HepG2 (cell line): ENCODE measurements around the gene GPA33. TPM values are rescaled to one million over a fixed set of nuclear protein-coding genes. Genes with fewer than 3 reads are reported as not detected.

Experiments
- ATAC-seq: fragments of 200-7000 bp; cut with Tn5 transposase; 3 replicates; pipeline ENCODE4 v1.9.1; 2020; ENCODE audit warnings: mild to moderate bottlenecking, moderate library complexity
- BruUV-seq: library from RNA; stranded (reverse); fragments of 400-500 nt; replicated peaks from 2 replicates; lab custom pipeline; 2021; lab: Mats Ljungman, UMichigan
- CTCF ChIA-PET: fragments of 300-600 bp; formaldehyde crosslinking; extraction: SDS; loops from one replicate; lab custom pipeline; 2021; ENCODE audit warnings: low total read pairs, inconsistent platforms, low intra/inter-chr PET ratio; lab: Yijun Ruan, JAX
- POLR2A ChIA-PET: fragments of 350-600 bp; sonication (Branson Sonifier 250); formaldehyde crosslinking; loops from one replicate; lab custom pipeline; 2020; ENCODE audit warnings: antibody characterized with exemption, inconsistent platforms; lab: Yijun Ruan, JAX
- DNase-seq: peaks from one replicate; pipeline ENCODE4 v3.0.0-alpha.2; 2015; ENCODE audit warnings: low spot score
- FAIRE-seq: peaks from 3 replicates; lab custom pipeline; 2011; peaks lifted over from hg19 to GRCh38; lab: Jason Lieb, UNC
- H2AFZ ChIP-seq: one replicate; pipeline ENCODE4 v1.6.1; 2011; ENCODE audit warnings: low read length, inconsistent platforms
- H3K27ac ChIP-seq: fragments of 300-600 bp; 3 replicates; pipeline ENCODE4 v1.8.0; 2011; ENCODE audit warnings: mixed run types, mild to moderate bottlenecking, mixed read lengths, low read length, inconsistent platforms; ENCODE audit not compliant: insufficient read depth; ENCODE audit errors: extremely low read length
- H3K27me3 ChIP-seq, 2 experiments: fragments of 200-600 bp in 1 of 2; 2 replicates in 1 of 2; 3 replicates in 1 of 2; pipeline versions ENCODE4 v1.6.0 to v1.8.0; 2011; ENCODE audit warnings: low read length in 2 of 2, mild to moderate bottlenecking in 2 of 2, moderate library complexity in 2 of 2, inconsistent platforms in 1 of 2; ENCODE audit not compliant: insufficient read depth in 2 of 2, control insufficient read depth in 1 of 2
- H3K36me3 ChIP-seq, 2 experiments: fragments of 200-600 bp in 1 of 2; replicated peaks in 1 of 2; 2 replicates in 1 of 2; 3 replicates in 1 of 2; pipeline versions ENCODE4 v1.5.1 to v1.8.0; 2011; ENCODE audit warnings: low read length in 2 of 2, inconsistent platforms in 1 of 2; ENCODE audit not compliant: insufficient read depth in 2 of 2, control insufficient read depth in 1 of 2
- H3K4me1 ChIP-seq: 2 replicates; pipeline ENCODE4 v1.5.1; 2012; ENCODE audit warnings: low read length, inconsistent platforms; ENCODE audit not compliant: insufficient read depth
- H3K4me2 ChIP-seq: 2 replicates; pipeline ENCODE4 v1.6.0; 2011; ENCODE audit warnings: low read depth, low read length, inconsistent platforms
- H3K4me3 ChIP-seq, 3 experiments: fragments of 200-600 bp in 1 of 3; sonication (generic), shearing (Covaris generic) in 1 of 3; replicated peaks in 1 of 3; 2 replicates each; pipeline ENCODE4 v1.5.1; 2011 to 2016; ENCODE audit warnings: low read length in 3 of 3, inconsistent platforms in 2 of 3, low read depth in 2 of 3, mild to moderate bottlenecking in 2 of 3, control low read depth in 1 of 3, mixed read lengths in 1 of 3; ENCODE audit not compliant: insufficient read depth in 1 of 3
- H3K79me2 ChIP-seq: one replicate; pipeline ENCODE4 v1.6.1; 2011; ENCODE audit warnings: low read length, inconsistent platforms; ENCODE audit not compliant: insufficient read depth
- H3K9ac ChIP-seq: 2 replicates; pipeline ENCODE4 v1.6.0; 2011; ENCODE audit warnings: mild to moderate bottlenecking, low read depth, low read length, inconsistent platforms; ENCODE audit not compliant: insufficient read depth
- H3K9me3 ChIP-seq: 2 replicates; pipeline ENCODE4 v1.5.1; 2012; ENCODE audit warnings: mild to moderate bottlenecking, low read length
- H4K20me1 ChIP-seq: 2 replicates; pipeline ENCODE4 v1.6.0; 2011; ENCODE audit warnings: inconsistent platforms, mild to moderate bottlenecking, low read length, moderate library complexity; ENCODE audit not compliant: insufficient read depth
- ADNP ChIP-seq: sonication (generic); formaldehyde crosslinking; IDR thresholded peaks from 2 replicates; pipeline ENCODE4 v1.4.0; 2020; ENCODE audit warnings: missing genetic modification reagents
- ARNT ChIP-seq: fragments of 450-650 bp; IDR thresholded peaks from 2 replicates; pipeline ENCODE4 v1.6.1; 2017
- JDP2 ChIP-seq: sonication (generic); formaldehyde crosslinking; IDR thresholded peaks from 2 replicates; pipeline ENCODE4 v1.8.1; 2022; ENCODE audit warnings: missing genetic modification reagents, borderline replicate concordance
- PHF5A ChIP-seq: IDR thresholded peaks from one replicate; pipeline ENCODE4 v1.6.1; 2018; ENCODE audit warnings: low read depth, missing genetic modification reagents; ENCODE audit not compliant: unreplicated experiment
- SMARCC2 ChIP-seq: fragments of 450-650 bp; IDR thresholded peaks from 2 replicates; pipeline ENCODE4 v1.6.1; 2017; ENCODE audit warnings: antibody characterized with exemption, mild to moderate bottlenecking
- WGBS: methylation state at CpG from one replicate; pipeline ENCODE4 v1.1.6; 2017; ENCODE audit warnings: low lambda C conversion rate; 5-methylcytosine and 5-hydroxymethylcytosine counted together
- in situ Hi-C: cut with HindIII; loops from 2 replicates; pipeline ENCODE4 v1.10.0; 2017; ENCODE audit warnings: low pct_unique_long_range_greater_than_20kb; ENCODE audit not compliant: extremely low pct_ligation_motif_present
- intact Hi-C: fragments of 100-400 bp; cut with micrococcal nuclease; formaldehyde crosslinking; loops from one replicate; pipeline ENCODE4 v1.10.0; 2022; ENCODE audit not compliant: unreplicated experiment
- polyA plus RNA-seq, 8 experiments: library from polyadenylated mRNA; depleted of rRNA in 3 of 8; stranded (reverse) in 7 of 8; unstranded in 1 of 8; fragments of >200 nt; fragmentation: Illumina TruSeq in 4 of 8; extraction: Trizol in 4 of 8; gene quantifications; 2 replicates each; pipeline versions ENCODE4 v1.2.1 to v1.2.3, GENCODE V29; 2011 to 2016; ENCODE audit warnings: low read depth in 4 of 8, missing spikeins in 1 of 8, mixed read lengths in 1 of 8; ENCODE audit not compliant: insufficient read depth in 1 of 8
- total RNA-seq, 5 experiments: library from RNA; depleted of rRNA; stranded (reverse); fragments of >200 nt; fragmentation: Illumina TruSeq; extraction: Trizol; gene quantifications; 2 replicates each; pipeline ENCODE4 v1.2.3, GENCODE V29; 2016; ENCODE audit warnings: low read depth in 1 of 5
- TF ChIP-seq, protein P1 (sequence below): sonication (generic); formaldehyde crosslinking; IDR thresholded peaks from 2 replicates; pipeline ENCODE4 v1.4.0; 2020; ENCODE audit warnings: missing genetic modification reagents
- TF ChIP-seq, protein P2 (sequence below): sonication (generic); formaldehyde crosslinking; IDR thresholded peaks from 2 replicates; pipeline ENCODE4 v1.4.0; 2020; ENCODE audit warnings: missing genetic modification reagents
- TF ChIP-seq, protein P3 (sequence below): IDR thresholded peaks from 2 replicates; pipeline ENCODE4 v1.6.1; 2016; ENCODE audit warnings: low read depth
- TF ChIP-seq, protein P4 (sequence below): IDR thresholded peaks from 2 replicates; pipeline ENCODE4 v1.6.1; 2018; ENCODE audit warnings: missing genetic modification reagents, mild to moderate bottlenecking, missing compliant biosample characterization
- TF ChIP-seq, protein P5 (sequence below): sonication (generic); formaldehyde crosslinking; IDR thresholded peaks from 2 replicates; pipeline ENCODE4 v1.5.0; 2020; ENCODE audit warnings: missing genetic modification reagents

The GPA33 gene
- total and polyA plus RNA-seq, 2 of the 13 experiments (the other 11 are each of a cell fraction or from before 2014, with no cell fraction given), result not detected

DNA sequence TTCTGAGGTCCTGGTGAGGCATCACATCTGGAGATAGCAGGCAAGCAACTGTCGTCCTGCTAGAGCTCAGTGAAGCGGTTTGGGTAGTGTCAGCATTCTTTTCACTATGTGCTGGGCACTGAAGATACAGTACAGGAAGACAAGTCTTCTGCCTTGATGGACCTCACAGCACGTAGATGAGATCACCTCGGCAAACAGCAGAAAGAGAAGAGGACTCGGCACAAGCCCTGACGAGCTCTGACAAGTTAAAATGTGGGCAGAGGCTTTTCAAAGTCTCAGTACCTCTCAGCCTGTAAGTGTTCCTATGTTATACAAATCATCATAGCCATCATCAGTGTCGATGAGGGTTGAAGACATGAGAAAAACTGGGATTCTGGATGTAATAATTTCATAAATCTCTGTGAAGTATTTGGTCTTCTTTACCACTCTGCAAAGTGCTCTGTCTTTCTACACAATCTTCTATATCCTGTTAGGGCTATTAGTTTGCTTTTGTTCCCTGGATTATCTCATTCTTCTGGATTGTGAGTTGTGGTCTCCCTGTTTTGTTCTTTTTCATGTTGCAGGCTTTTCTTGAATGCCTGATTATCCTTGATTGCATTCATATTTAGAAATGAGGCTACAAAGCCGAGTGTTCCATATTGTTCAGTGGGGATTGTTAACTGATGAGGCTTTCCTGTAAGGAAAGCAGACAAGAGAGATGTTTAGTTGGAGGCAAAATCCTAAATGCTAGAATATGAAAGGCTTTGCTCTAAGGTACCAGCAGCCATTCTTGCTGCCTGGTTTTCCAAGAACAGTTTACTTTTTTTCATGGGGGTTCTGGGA lies 76.9 kb downstream of the GPA33 start (continued):
- TF ChIP-seq, protein P1, sequence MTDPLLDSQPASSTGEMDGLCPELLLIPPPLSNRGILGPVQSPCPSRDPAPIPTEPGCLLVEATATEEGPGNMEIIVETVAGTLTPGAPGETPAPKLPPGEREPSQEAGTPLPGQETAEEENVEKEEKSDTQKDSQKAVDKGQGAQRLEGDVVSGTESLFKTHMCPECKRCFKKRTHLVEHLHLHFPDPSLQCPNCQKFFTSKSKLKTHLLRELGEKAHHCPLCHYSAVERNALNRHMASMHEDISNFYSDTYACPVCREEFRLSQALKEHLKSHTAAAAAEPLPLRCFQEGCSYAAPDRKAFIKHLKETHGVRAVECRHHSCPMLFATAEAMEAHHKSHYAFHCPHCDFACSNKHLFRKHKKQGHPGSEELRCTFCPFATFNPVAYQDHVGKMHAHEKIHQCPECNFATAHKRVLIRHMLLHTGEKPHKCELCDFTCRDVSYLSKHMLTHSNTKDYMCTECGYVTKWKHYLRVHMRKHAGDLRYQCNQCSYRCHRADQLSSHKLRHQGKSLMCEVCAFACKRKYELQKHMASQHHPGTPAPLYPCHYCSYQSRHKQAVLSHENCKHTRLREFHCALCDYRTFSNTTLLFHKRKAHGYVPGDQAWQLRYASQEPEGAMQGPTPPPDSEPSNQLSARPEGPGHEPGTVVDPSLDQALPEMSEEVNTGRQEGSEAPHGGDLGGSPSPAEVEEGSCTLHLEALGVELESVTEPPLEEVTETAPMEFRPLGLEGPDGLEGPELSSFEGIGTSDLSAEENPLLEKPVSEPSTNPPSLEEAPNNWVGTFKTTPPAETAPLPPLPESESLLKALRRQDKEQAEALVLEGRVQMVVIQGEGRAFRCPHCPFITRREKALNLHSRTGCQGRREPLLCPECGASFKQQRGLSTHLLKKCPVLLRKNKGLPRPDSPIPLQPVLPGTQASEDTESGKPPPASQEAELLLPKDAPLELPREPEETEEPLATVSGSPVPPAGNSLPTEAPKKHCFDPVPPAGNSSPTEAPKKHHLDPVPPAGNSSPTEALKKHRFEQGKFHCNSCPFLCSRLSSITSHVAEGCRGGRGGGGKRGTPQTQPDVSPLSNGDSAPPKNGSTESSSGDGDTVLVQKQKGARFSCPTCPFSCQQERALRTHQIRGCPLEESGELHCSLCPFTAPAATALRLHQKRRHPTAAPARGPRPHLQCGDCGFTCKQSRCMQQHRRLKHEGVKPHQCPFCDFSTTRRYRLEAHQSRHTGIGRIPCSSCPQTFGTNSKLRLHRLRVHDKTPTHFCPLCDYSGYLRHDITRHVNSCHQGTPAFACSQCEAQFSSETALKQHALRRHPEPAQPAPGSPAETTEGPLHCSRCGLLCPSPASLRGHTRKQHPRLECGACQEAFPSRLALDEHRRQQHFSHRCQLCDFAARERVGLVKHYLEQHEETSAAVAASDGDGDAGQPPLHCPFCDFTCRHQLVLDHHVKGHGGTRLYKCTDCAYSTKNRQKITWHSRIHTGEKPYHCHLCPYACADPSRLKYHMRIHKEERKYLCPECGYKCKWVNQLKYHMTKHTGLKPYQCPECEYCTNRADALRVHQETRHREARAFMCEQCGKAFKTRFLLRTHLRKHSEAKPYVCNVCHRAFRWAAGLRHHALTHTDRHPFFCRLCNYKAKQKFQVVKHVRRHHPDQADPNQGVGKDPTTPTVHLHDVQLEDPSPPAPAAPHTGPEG (CRISPR knock-in tag), result no peak

DNA sequence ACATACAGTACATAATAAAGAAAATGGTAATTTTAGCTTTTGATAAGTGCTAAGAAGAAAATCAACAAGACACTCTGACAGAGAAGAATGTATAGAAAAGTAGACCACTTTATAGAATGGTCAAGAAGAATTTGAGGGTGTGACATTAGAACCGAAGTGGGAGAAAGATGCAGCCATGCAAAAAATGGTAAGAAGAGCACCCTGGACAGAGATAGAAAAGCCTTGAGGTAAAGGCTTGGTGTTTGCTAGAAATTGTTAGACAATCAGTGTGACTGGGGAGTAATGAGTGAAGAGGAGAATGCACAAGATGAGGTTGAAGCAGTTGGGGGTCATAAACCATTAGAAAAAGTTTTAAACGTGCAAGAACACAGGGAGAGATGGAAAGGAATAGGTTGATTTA lies 77.6 kb downstream of the GPA33 start:
- FAIRE-seq (no peak), DNase-seq (no peak), ATAC-seq (no peak)
- Histone ChIP-seq H3K4me1 (no peaks in the 10 kb centered on the region), H3K27ac (no peak overlapping the region), H4K20me1 (no peaks in the 10 kb centered on the region), H3K79me2 (no peaks in the 10 kb centered on the region), H3K9ac (no peak overlapping the region), H3K4me3 (no peak overlapping the region), H3K36me3 (no peaks in the 10 kb centered on the region), H3K27me3 (no peaks in the 10 kb centered on the region), H2AFZ (no peak overlapping the region), H3K9me3 (no peaks in the 10 kb centered on the region), H3K4me2 (no peak overlapping the region)
- CTCF ChIA-PET, result no interaction called here
- POLR2A ChIA-PET, result no interaction called here
- WGBS, result 0% methylated on average over 2 of the region's 2 CpGs
- in situ Hi-C loops, result no loop called here
- BruUV-seq, result no TSS peak
- intact Hi-C loops, result no loop called here
- TF ChIP-seq ADNP (CRISPR knock-in tag), result no peak
- no peak for TF ChIP-seq JDP2 (CRISPR knock-in tag)
- TF ChIP-seq, protein P2, sequence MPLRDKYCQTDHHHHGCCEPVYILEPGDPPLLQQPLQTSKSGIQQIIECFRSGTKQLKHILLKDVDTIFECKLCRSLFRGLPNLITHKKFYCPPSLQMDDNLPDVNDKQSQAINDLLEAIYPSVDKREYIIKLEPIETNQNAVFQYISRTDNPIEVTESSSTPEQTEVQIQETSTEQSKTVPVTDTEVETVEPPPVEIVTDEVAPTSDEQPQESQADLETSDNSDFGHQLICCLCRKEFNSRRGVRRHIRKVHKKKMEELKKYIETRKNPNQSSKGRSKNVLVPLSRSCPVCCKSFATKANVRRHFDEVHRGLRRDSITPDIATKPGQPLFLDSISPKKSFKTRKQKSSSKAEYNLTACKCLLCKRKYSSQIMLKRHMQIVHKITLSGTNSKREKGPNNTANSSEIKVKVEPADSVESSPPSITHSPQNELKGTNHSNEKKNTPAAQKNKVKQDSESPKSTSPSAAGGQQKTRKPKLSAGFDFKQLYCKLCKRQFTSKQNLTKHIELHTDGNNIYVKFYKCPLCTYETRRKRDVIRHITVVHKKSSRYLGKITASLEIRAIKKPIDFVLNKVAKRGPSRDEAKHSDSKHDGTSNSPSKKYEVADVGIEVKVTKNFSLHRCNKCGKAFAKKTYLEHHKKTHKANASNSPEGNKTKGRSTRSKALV (CRISPR knock-in tag), result no peak
- TF ChIP-seq SMARCC2, result no peak
- TF ChIP-seq PHF5A, result no peak
- TF ChIP-seq, protein P3, sequence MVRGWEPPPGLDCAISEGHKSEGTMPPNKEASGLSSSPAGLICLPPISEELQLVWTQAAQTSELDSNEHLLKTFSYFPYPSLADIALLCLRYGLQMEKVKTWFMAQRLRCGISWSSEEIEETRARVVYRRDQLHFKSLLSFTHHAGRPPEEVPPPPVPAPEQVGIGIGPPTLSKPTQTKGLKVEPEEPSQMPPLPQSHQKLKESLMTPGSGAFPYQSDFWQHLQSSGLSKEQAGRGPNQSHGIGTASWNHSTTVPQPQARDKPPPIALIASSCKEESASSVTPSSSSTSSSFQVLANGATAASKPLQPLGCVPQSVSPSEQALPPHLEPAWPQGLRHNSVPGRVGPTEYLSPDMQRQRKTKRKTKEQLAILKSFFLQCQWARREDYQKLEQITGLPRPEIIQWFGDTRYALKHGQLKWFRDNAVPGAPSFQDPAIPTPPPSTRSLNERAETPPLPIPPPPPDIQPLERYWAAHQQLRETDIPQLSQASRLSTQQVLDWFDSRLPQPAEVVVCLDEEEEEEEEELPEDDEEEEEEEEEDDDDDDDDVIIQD (CRISPR knock-in tag), result no peak
- TF ChIP-seq, protein P4, sequence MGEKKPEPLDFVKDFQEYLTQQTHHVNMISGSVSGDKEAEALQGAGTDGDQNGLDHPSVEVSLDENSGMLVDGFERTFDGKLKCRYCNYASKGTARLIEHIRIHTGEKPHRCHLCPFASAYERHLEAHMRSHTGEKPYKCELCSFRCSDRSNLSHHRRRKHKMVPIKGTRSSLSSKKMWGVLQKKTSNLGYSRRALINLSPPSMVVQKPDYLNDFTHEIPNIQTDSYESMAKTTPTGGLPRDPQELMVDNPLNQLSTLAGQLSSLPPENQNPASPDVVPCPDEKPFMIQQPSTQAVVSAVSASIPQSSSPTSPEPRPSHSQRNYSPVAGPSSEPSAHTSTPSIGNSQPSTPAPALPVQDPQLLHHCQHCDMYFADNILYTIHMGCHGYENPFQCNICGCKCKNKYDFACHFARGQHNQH (CRISPR knock-in tag), result no peak
- no peak for TF ChIP-seq ARNT
- TF ChIP-seq, protein P5, sequence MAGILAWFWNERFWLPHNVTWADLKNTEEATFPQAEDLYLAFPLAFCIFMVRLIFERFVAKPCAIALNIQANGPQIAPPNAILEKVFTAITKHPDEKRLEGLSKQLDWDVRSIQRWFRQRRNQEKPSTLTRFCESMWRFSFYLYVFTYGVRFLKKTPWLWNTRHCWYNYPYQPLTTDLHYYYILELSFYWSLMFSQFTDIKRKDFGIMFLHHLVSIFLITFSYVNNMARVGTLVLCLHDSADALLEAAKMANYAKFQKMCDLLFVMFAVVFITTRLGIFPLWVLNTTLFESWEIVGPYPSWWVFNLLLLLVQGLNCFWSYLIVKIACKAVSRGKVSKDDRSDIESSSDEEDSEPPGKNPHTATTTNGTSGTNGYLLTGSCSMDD (CRISPR knock-in tag), result no peak
